Anterior cingulate cortex (tissue), 58 donors: ENCODE results near the gene UBC.

ENCODE experiments used
- DNase-seq, 58 donors: peaks; one replicate each; lab custom pipeline; 2025; lab: John Stamatoyannopoulos, UW

UBC gene

GRCh38 chr12:124914392-124915238, at the start of gene UBC:
UBC (minus strand) TSS chr12:124914650; CDS start chr12:124913771, 879 bp downstream.
- DNase-seq = no peak

- no peak for DNase-seq
Observed at GRCh38 chr12:124963211-124963610, 48.8 kb upstream of the UBC start.

GRCh38 chr12:124961055-124961454, 46.6 kb upstream of the UBC start:
- no peak for DNase-seq

- DNase-seq = no peak
Observed at GRCh38 chr12:124956571-124956970, 42.1 kb upstream of the UBC start.

- no peak for DNase-seq
Observed at GRCh38 chr12:124954771-124955170, 40.3 kb upstream of the UBC start.

GRCh38 chr12:124953689-124954405, 39.4 kb upstream of the UBC start:
- DNase-seq = peak in 1 of 58 donors; percentile 10

GRCh38 chr12:124952801-124953200, 38.4 kb upstream of the UBC start:
- no peak for DNase-seq

GRCh38 chr12:124952295-124952694, 37.8 kb upstream of the UBC start:
- no peak for DNase-seq

- no peak for DNase-seq
Observed at GRCh38 chr12:124949779-124950728, 35.6 kb upstream of the UBC start.

GRCh38 chr12:124949066-124949465, 34.6 kb upstream of the UBC start:
- no peak for DNase-seq

- DNase-seq = no peak
Observed at GRCh38 chr12:124947561-124948398, 33.3 kb upstream of the UBC start.

GRCh38 chr12:124947013-124947412, 32.6 kb upstream of the UBC start:
- no peak for DNase-seq

GRCh38 chr12:124946447-124946793, 32.0 kb upstream of the UBC start:
- no peak for DNase-seq

GRCh38 chr12:124941170-124941527, 26.7 kb upstream of the UBC start:
- no peak for DNase-seq

GRCh38 chr12:124940393-124941169, 26.1 kb upstream of the UBC start:
- no peak for DNase-seq

GRCh38 chr12:124940143-124940392, 25.6 kb upstream of the UBC start:
- no peak for DNase-seq

- DNase-seq = no peak
Observed at GRCh38 chr12:124939421-124940142, 25.1 kb upstream of the UBC start.

GRCh38 chr12:124939079-124939420, 24.6 kb upstream of the UBC start:
- DNase-seq = no peak

- DNase-seq = no peak
Observed at GRCh38 chr12:124938587-124938986, 24.1 kb upstream of the UBC start.
